ENCODE measurements around the gene RCVRN. TPM values are rescaled to one million over a fixed set of nuclear protein-coding genes. Genes with fewer than 3 reads are reported as not detected.

Gene RCVRN
- total RNA-seq, 1 donor from 2014 or later: not detected

- Mint-ChIP-seq H3K4me3 (ENCODE audit: low read depth) (no peak overlapping the region), H3K9me3 (ENCODE audit: low read depth) (peaks cover 15% of the 10 kb centered on the region), H3K36me3 (ENCODE audit: insufficient read depth) (no peaks in the 10 kb centered on the region), H3K27me3 (peaks cover 6% of the 10 kb centered on the region), H3K4me1 (ENCODE audit: low read depth) (no peaks in the 10 kb centered on the region), H3K27ac (no peak overlapping the region)
- TF ChIP-seq CTCF (IDR thresholded peaks at IDR 0.05; ENCODE audit: unreplicated experiment): no peak
- no peak for DNase-seq (ENCODE audit: low spot score, unreplicated experiment)
Observed at GRCh38 chr17:9883451-9883850, 21.6 kb downstream of the RCVRN start.

GRCh38 chr17:9880582-9880999 is 24.5 kb downstream of the RCVRN start:
- Mint-ChIP-seq H3K9me3 (ENCODE audit: low read depth) (peaks cover 15% of the 10 kb centered on the region), H3K36me3 (ENCODE audit: insufficient read depth) (no peaks in the 10 kb centered on the region), H3K27me3 (no peaks in the 10 kb centered on the region), H3K4me1 (ENCODE audit: low read depth) (no peaks in the 10 kb centered on the region), H3K27ac (no peak overlapping the region), H3K4me3 (ENCODE audit: low read depth) (no peak overlapping the region)
- DNase-seq (ENCODE audit: low spot score, unreplicated experiment): no peak
- TF ChIP-seq CTCF (IDR thresholded peaks at IDR 0.05; ENCODE audit: unreplicated experiment): no peak

- peaks cover 15% of the 10 kb centered on the region for H3K9me3 Mint-ChIP-seq (ENCODE audit: low read depth)
- H3K4me1 Mint-ChIP-seq (ENCODE audit: low read depth): no peaks in the 10 kb centered on the region
Observed at GRCh38 chr17:9878786-9879525, 26.1 kb downstream of the RCVRN start.

GRCh38 chr17:9878356-9878755 is 26.7 kb downstream of the RCVRN start:
- H3K27ac Mint-ChIP-seq: no peak overlapping the region
- TF ChIP-seq CTCF (IDR thresholded peaks at IDR 0.05; ENCODE audit: unreplicated experiment): no peak
- peaks cover 11% of the 10 kb centered on the region for H3K9me3 Mint-ChIP-seq (ENCODE audit: low read depth)
- H3K4me1 Mint-ChIP-seq (ENCODE audit: low read depth): no peaks in the 10 kb centered on the region
- H3K36me3 Mint-ChIP-seq (ENCODE audit: insufficient read depth): no peaks in the 10 kb centered on the region
- no peak for DNase-seq (ENCODE audit: low spot score, unreplicated experiment)
- H3K4me3 Mint-ChIP-seq (ENCODE audit: low read depth): no peak overlapping the region
- no peaks in the 10 kb centered on the region for H3K27me3 Mint-ChIP-seq

More at GRCh38 chr17:9878786-9879525, 26.1 kb downstream of the RCVRN start:
- Mint-ChIP-seq H3K36me3 (ENCODE audit: insufficient read depth) (no peaks in the 10 kb centered on the region), H3K4me3 (ENCODE audit: low read depth) (no peak overlapping the region), H3K27ac (no peak overlapping the region), H3K27me3 (no peaks in the 10 kb centered on the region)
- DNase-seq (ENCODE audit: low spot score, unreplicated experiment): no peak
- no peak for TF ChIP-seq CTCF (IDR thresholded peaks at IDR 0.05; ENCODE audit: unreplicated experiment)

GRCh38 chr17:9875441-9875840 is 29.6 kb downstream of the RCVRN start:
- Mint-ChIP-seq H3K9me3 (ENCODE audit: low read depth) (no peaks in the 10 kb centered on the region), H3K4me1 (ENCODE audit: low read depth) (no peaks in the 10 kb centered on the region), H3K4me3 (ENCODE audit: low read depth) (no peak overlapping the region), H3K27ac (no peak overlapping the region), H3K36me3 (ENCODE audit: insufficient read depth) (no peaks in the 10 kb centered on the region), H3K27me3 (no peaks in the 10 kb centered on the region)
- no peak for TF ChIP-seq CTCF (IDR thresholded peaks at IDR 0.05; ENCODE audit: unreplicated experiment)
- no peak for DNase-seq (ENCODE audit: low spot score, unreplicated experiment)
